HepG2 (cell line): Measurements from ENCODE around the gene CYB5D1. TPM values are rescaled to one million over a fixed set of nuclear protein-coding genes. Genes with fewer than 3 reads are reported as not detected.

ENCODE experiments used
- CBX5 ChIP-seq: sonication (generic); formaldehyde crosslinking; IDR thresholded peaks from 2 replicates; pipeline ENCODE4 v1.4.0; 2020; ENCODE audit warnings: missing genetic modification reagents, borderline replicate concordance
- ELF4 ChIP-seq: sonication (generic); formaldehyde crosslinking; IDR thresholded peaks from 2 replicates; pipeline ENCODE4 v1.5.0; 2020; ENCODE audit warnings: missing genetic modification reagents, mild to moderate bottlenecking, moderate library complexity, borderline replicate concordance
- GMEB2 ChIP-seq: IDR thresholded peaks from 2 replicates; pipeline ENCODE4 v1.6.1; 2016; ENCODE audit warnings: missing biosample characterization, missing genetic modification reagents, low read depth
- KLF12 ChIP-seq: sonication (generic); formaldehyde crosslinking; IDR thresholded peaks from 2 replicates; pipeline ENCODE4 v1.4.0; 2020; ENCODE audit warnings: missing genetic modification reagents, borderline replicate concordance
- MBD4 ChIP-seq: IDR thresholded peaks from 2 replicates; pipeline ENCODE4 v1.6.1; 2012; ENCODE audit warnings: low read length, inconsistent platforms, borderline replicate concordance
- MXI1 ChIP-seq: IDR thresholded peaks from 3 replicates; pipeline ENCODE4 v1.6.1; 2012; ENCODE audit warnings: low read depth, low read length, inconsistent platforms, borderline replicate concordance
- NR2C2 ChIP-seq: sonication (generic); formaldehyde crosslinking; IDR thresholded peaks from 2 replicates; pipeline ENCODE4 v1.4.0; 2020; ENCODE audit warnings: missing genetic modification reagents, mild to moderate bottlenecking, moderate library complexity, borderline replicate concordance
- PAX8 ChIP-seq: sonication (generic); formaldehyde crosslinking; IDR thresholded peaks from 2 replicates; pipeline ENCODE4 v1.8.0; 2022; ENCODE audit warnings: mild to moderate bottlenecking, missing genetic modification reagents, borderline replicate concordance
- PBX3 ChIP-seq: sonication (generic); formaldehyde crosslinking; IDR thresholded peaks from 2 replicates; pipeline ENCODE4 v1.8.1; 2023; ENCODE audit warnings: missing genetic modification reagents, inconsistent platforms, borderline replicate concordance
- RBFOX2 ChIP-seq: fragments of 200-400 bp; formaldehyde crosslinking; IDR thresholded peaks from 2 replicates; pipeline ENCODE4 v1.6.1; 2017; ENCODE audit warnings: low read depth, mild to moderate bottlenecking, low read length
- SNAPC5 ChIP-seq: sonication (generic); formaldehyde crosslinking; IDR thresholded peaks from 2 replicates; pipeline ENCODE4 v1.8.1; 2023; ENCODE audit warnings: mild to moderate bottlenecking, missing genetic modification reagents, borderline replicate concordance
- SP1 ChIP-seq, 2 experiments: fragments of 450-650 bp in 1 of 2; sonication (generic) in 1 of 2; formaldehyde crosslinking in 1 of 2; IDR thresholded peaks; 2 replicates each; pipeline versions ENCODE4 v1.4.0 to v1.6.1; 2016 to 2020; ENCODE audit warnings: missing genetic modification reagents in 1 of 2
- TAF1 ChIP-seq: sonication (generic); formaldehyde crosslinking; IDR thresholded peaks from 2 replicates; pipeline ENCODE4 v1.4.0; 2020; ENCODE audit warnings: missing genetic modification reagents
- TEAD3 ChIP-seq: optimal IDR thresholded peaks from 2 replicates; pipeline ENCODE3; 2016; ENCODE audit warnings: borderline replicate concordance
- TRIM24 ChIP-seq: sonication (generic); formaldehyde crosslinking; IDR thresholded peaks from 2 replicates; pipeline ENCODE4 v1.8.0; 2022; ENCODE audit warnings: mild to moderate bottlenecking, missing genetic modification reagents
- YEATS4 ChIP-seq: sonication (generic); formaldehyde crosslinking; IDR thresholded peaks from 2 replicates; pipeline ENCODE4 v1.4.0; 2020; ENCODE audit warnings: missing genetic modification reagents, borderline replicate concordance
- ZBTB1 ChIP-seq: sonication (generic); formaldehyde crosslinking; IDR thresholded peaks from 2 replicates; pipeline ENCODE4 v1.4.0; 2020; ENCODE audit warnings: missing genetic modification reagents, borderline replicate concordance
- ZFP1 ChIP-seq: IDR thresholded peaks from 2 replicates; pipeline ENCODE4 v1.6.1; 2016
- ZFP36L2 ChIP-seq: sonication (generic); formaldehyde crosslinking; IDR thresholded peaks from 2 replicates; pipeline ENCODE4 v1.4.0; 2020; ENCODE audit warnings: missing genetic modification reagents
- ZMAT3 ChIP-seq: sonication (generic); formaldehyde crosslinking; conservative IDR thresholded peaks from 2 replicates; pipeline ENCODE4 v1.7.0; 2021; ENCODE audit warnings: missing genetic modification reagents
- ZNF230 ChIP-seq: sonication (generic); formaldehyde crosslinking; IDR thresholded peaks from 2 replicates; pipeline ENCODE4 v1.4.0; 2020; ENCODE audit warnings: mild to moderate bottlenecking, missing genetic modification reagents
- ZNF282 ChIP-seq: fragments of 450-650 bp; IDR thresholded peaks from 2 replicates; pipeline ENCODE4 v1.6.1; 2018; ENCODE audit not compliant: partially characterized antibody
- ZNF737 ChIP-seq: sonication (generic); formaldehyde crosslinking; IDR thresholded peaks from 2 replicates; pipeline ENCODE4 v1.5.0; 2020; ENCODE audit warnings: missing genetic modification reagents, mild to moderate bottlenecking, borderline replicate concordance
- ZNF770 ChIP-seq: sonication (generic); formaldehyde crosslinking; IDR thresholded peaks from 2 replicates; pipeline ENCODE4 v1.5.0; 2020; ENCODE audit warnings: mild to moderate bottlenecking, missing genetic modification reagents
- ZNF776 ChIP-seq: sonication (generic); formaldehyde crosslinking; IDR thresholded peaks from 2 replicates; pipeline ENCODE4 v1.4.0; 2020; ENCODE audit warnings: mild to moderate bottlenecking, missing genetic modification reagents
- ZNF781 ChIP-seq: sonication (generic); formaldehyde crosslinking; IDR thresholded peaks from 2 replicates; pipeline ENCODE4 v1.5.1; 2020; ENCODE audit warnings: borderline replicate concordance, mild to moderate bottlenecking, missing genetic modification reagents; ENCODE audit errors: not compliant biosample characterization
- polyA plus RNA-seq, 8 experiments: library from polyadenylated mRNA; depleted of rRNA in 3 of 8; stranded (reverse) in 7 of 8; unstranded in 1 of 8; fragments of >200 nt; fragmentation: Illumina TruSeq in 4 of 8; extraction: Trizol in 4 of 8; gene quantifications; 2 replicates each; pipeline versions ENCODE4 v1.2.1 to v1.2.3, GENCODE V29; 2011 to 2016; ENCODE audit warnings: low read depth in 4 of 8, missing spikeins in 1 of 8, mixed read lengths in 1 of 8; ENCODE audit not compliant: insufficient read depth in 1 of 8
- total RNA-seq, 5 experiments: library from RNA; depleted of rRNA; stranded (reverse); fragments of >200 nt; fragmentation: Illumina TruSeq; extraction: Trizol; gene quantifications; 2 replicates each; pipeline ENCODE4 v1.2.3, GENCODE V29; 2016; ENCODE audit warnings: low read depth in 1 of 5

Gene CYB5D1
- total and polyA plus RNA-seq, 2 of the 13 experiments (the other 11 are each of a cell fraction or from before 2014, with no cell fraction given) = 8.9 to 17.0 TPM

DNA sequence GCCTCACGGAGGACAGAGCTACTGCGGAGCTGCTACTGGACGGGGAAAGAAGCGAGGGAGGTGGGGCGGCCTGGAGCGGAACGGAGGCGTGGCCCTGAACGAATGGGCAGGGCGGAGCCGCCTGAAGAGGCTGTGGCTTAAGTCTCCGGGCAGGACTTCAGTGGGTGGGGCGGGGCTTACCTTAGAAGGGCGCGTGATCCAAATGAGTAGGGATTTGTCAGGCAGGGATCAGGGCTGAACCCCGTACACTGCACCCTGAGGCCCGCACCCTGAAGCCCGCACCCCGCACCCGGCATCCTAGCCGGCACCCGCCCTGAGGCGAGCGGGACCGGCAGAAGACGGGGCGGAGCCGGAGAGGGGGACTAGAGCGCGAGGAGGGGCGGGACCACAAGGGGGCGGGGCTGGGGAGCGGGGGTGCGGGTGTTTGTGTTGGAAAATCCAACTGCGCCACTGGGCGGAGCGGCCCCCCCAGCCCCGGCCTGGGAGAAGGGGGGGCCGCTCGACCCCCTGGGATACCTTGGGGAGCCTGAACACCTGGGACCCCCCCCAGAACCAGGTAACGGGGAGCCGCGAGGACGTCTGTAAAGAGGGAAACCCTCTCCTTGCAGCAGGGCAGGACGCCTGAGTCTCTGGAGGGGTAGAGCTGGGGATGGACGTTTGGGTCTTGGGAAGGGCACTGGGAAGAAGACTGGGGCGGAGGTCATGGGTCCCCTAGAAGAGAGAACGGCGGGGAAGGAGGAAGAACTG, 23.8 kb upstream of the CYB5D1 start, which contains the start of gene KDM6B (continued):
- TF ChIP-seq ZNF776 (CRISPR knock-in tag) (peak; percentile 41; the same call in 1 of the 2 replicates), GMEB2 (no peak), ZNF737 (CRISPR knock-in tag) (no peak), TRIM24 (CRISPR knock-in tag) (no peak), ZFP36L2 (CRISPR knock-in tag) (no peak), KLF12 (CRISPR knock-in tag) (no peak), ZBTB1 (CRISPR knock-in tag) (no peak), SP1 (IDR thresholded peaks at IDR 0.05) (no peak), SP1 (CRISPR knock-in tag; IDR thresholded peaks at IDR 0.05) (no peak; the same call in 1 of the 2 replicates), ZNF282 (no peak), ZNF230 (CRISPR knock-in tag) (no peak), SNAPC5 (CRISPR knock-in tag) (no peak), PAX8 (CRISPR knock-in tag) (no peak), TAF1 (no peak; the same call in 1 of the 2 replicates), YEATS4 (no peak), RBFOX2 (0 out of 2 replicates have a peak, but pooled peaks have one; percentile 14), ZMAT3 (CRISPR knock-in tag) (no peak), PBX3 (CRISPR knock-in tag) (no peak), ELF4 (CRISPR knock-in tag) (no peak), MBD4 (no peak), ZNF770 (CRISPR knock-in tag) (no peak; the same call in 1 of the 2 replicates), CBX5 (CRISPR knock-in tag) (no peak), ZNF781 (CRISPR knock-in tag) (no peak), MXI1 (peak; percentile 51; the same call in 1 of the 3 replicates), ZFP1 (no peak), TEAD3 (CRISPR knock-in tag) (no peak), NR2C2 (CRISPR knock-in tag) (no peak)
